ENCODE data around the gene PGAP2.
"Not testable (repeated sequence)": the region's sequence is repeated elsewhere in the genome, so short reads cannot be mapped to it uniquely, and the experiment has no call there.

Gene PGAP2

DNA sequence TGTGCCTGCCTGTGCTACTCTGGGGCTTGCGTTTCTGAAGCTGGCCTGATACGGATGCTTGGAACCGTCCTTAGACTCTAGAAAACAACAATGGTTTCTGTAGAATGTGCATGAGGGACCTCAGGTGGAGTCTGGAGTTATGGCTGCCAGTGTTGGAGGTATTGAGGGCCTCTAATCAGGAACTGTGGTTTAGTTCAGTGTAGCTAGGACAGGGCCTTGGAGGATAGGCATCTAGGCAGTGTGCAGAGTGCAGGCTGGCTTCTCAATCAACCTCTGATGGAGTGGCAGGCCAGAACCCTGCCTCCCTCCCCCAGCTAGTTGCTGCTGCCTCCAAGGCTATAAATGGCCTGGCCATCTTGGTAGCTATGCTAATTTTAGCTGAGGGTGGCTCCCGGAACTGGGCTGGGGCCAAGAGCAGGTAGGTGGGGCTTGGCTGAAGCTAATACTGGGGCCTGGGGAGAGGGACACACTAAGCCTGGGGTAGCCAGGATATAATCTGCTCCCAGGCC lies 51.1 kb downstream of the PGAP2 start:
- DNase-seq: no peak

GRCh38 chr11:3860375-3860774 lies 52.0 kb downstream of the PGAP2 start:
- DNase-seq: no peak

DNA sequence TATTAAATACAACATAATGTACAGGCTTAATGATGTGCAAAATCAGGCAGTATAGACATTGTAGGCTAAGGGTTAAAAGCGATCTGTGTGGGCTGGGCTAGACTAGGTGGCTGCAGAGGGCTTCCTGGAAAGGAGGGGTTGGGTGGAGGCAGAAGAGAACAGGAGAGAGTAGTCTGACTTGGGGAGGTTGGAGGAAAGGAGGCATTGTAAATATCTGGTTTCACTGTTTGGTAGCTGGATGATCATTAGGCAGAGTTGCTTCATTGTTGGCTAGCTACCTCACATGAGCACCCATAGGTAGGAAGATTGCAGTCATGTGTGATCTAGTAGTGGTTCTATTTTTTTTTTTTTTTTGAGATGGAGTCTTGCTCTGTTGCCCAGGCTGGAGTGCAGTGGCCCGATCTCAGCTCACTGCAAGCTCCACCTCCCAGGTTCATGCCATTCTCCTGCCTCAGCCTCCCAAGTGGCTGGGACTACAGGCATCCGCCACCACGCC lies 52.6 kb downstream of the PGAP2 start:
- DNase-seq: not testable (repeated sequence)

- DNase-seq: peak; percentile 61
These were observed 53.3 kb downstream of the PGAP2 start for GRCh38 chr11:3861683-3862082.

DNA sequence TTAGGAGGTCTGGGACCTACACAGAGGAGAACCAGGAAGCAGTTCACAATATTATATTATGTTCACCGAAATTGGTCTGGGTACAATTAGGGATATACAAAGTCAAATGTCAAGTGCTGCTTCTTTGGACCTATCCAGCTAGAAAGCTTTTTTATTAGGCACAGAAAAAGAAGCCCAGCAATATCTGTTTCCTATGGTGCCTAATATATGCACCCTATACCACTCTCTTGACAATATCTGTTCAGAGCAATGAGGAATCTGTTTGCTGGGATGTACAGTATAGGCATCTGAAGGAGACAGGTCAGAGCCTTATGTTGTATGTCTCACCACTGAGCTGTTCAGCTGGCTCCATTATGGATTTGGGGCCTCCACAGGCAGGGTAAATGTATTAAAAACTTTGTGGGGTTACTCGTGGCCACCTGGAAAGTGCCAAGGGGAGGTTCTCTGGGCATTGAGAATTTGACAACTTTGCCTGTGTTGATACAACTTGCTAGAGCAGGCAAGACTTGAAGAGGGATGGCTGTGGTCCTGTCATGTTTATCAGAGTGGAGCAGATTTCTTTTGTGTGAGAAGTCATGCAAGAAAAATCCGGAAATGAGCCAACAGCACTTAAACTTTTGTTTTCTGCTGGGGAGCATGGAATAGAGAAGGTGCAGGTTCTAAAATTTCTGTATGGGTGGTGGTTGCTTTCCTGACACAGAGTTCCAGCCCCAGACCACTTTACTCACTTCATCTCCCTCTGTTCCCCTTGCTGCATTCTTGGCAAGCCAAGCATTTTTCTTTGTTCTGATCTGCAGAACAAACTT lies 57.2 kb downstream of the PGAP2 start:
- peak; percentile 45 for DNase-seq

DNA sequence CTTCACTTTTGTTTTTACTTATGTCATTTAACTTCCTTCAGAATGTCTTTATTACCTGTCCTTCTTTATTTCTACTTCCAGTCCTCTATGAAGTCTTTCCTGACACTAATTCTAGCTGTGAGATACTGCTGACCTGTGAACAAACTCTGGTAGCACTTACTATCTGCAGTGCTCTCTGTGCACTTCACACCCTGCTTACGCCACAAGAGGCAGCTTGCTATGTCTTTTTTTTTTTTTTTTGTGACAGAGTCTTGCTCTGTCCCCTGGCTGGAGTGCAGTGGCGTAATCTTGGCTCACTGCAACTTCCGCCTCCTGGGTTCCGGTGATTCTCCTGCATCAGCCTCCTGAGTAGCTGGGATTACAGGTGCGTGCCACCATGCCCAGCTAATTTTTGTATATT lies 57.8 kb downstream of the PGAP2 start:
- DNase-seq: peak; percentile 79

- no peak for DNase-seq
These were observed 58.5 kb downstream of the PGAP2 start for GRCh38 chr11:3866836-3867208.

DNA sequence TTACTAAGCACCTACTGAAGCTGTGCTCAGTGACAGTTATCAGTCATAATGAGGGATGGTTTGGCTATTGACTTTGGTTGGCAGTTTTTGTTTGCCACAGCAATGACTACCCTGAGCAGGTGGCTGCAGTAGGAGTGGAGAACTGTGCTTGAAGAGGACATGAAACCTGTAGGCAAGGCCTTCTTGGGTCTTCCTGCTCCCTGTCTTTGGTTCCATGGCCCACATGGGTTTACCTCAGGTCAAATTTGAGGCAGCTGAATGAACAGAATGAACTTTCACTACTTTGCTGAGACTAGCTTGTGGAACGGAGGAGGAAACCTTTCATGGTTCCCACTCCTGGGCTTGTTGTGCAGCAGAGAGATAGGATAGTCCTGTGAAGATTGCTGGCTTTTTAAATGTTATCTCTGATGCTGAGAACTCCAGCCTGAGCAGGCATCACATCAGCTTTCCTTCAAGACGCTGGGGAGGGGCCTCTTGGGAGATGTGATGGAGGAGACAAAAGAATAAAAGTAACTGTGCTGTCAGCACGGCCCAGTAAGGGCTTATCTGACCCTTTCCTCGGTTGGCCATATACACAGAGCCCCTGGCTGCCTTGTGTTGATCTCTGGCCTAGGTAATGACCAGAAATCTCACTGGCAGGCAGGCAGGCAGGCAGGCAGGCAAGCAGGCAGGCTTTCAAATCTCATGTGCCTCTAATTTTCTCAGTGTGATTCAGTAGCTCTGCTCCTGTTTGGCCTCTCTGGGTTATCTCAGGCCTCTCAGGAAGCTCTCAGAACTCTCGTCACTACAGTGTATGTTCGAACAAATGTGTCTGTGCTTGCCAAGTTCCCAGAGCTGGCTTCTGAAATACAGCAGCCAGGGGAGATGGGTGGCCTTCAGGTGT lies 59.1 kb downstream of the PGAP2 start:
- no peak for DNase-seq

- DNase-seq: no peak
These were observed 65.5 kb downstream of the PGAP2 start for GRCh38 chr11:3873712-3874349.

All from MV-4-11 (cell line).